HG02763 (cell line): Measurements from ENCODE around the gene KIF5A.
"Not testable (repeated sequence)": the region's sequence is repeated elsewhere in the genome, so short reads cannot be mapped to it uniquely, and the experiment has no call there.

Experiments
- ATAC-seq: cut with Tn5 transposase; IDR thresholded peaks from one replicate; pipeline ENCODE4 v1.9.1; 2021; ENCODE audit warnings: mild to moderate bottlenecking, moderate library complexity; ENCODE audit not compliant: unreplicated experiment

KIF5A gene

GRCh38 chr12:57617942-57618341 is 68.1 kb downstream of the KIF5A start:
- no peak for ATAC-seq

GRCh38 chr12:57618431-57618830 is 68.6 kb downstream of the KIF5A start:
- not testable (repeated sequence) for ATAC-seq

GRCh38 chr12:57618966-57619433 is 69.2 kb downstream of the KIF5A start:
- no peak for ATAC-seq

GRCh38 chr12:57619434-57620244 is 69.8 kb downstream of the KIF5A start:
- ATAC-seq = no peak

GRCh38 chr12:57620245-57620935 is 70.5 kb downstream of the KIF5A start:
- ATAC-seq = no peak

GRCh38 chr12:57620936-57621496 is 71.2 kb downstream of the KIF5A start:
- ATAC-seq = no peak

- ATAC-seq = peak; percentile 56
Observed at GRCh38 chr12:57621497-57622292, 71.9 kb downstream of the KIF5A start.

GRCh38 chr12:57622293-57623245 is 72.7 kb downstream of the KIF5A start:
- no peak for ATAC-seq

GRCh38 chr12:57623385-57623784 is 73.5 kb downstream of the KIF5A start:
- no peak for ATAC-seq

GRCh38 chr12:57623811-57624390 is 74.1 kb downstream of the KIF5A start:
- ATAC-seq = no peak

- no peak for ATAC-seq
Observed at GRCh38 chr12:57624441-57625220, 74.8 kb downstream of the KIF5A start.

- ATAC-seq = no peak
Observed at GRCh38 chr12:57625261-57626032, 75.6 kb downstream of the KIF5A start.

- no peak for ATAC-seq
Observed at GRCh38 chr12:57626111-57626920, 76.5 kb downstream of the KIF5A start.

- no peak for ATAC-seq
Observed at GRCh38 chr12:57626921-57627445, 77.1 kb downstream of the KIF5A start.

GRCh38 chr12:57627501-57628279 is 77.8 kb downstream of the KIF5A start:
- ATAC-seq = no peak
